ENCODE results near the gene FARS2. TPM values are rescaled to one million over a fixed set of nuclear protein-coding genes. Genes with fewer than 3 reads are reported as not detected.

The FARS2 gene
- total and polyA plus RNA-seq, 9 of the 15 experiments (the other 6 are each of a cell fraction or from before 2014, with no cell fraction given): 16.5 to 62.2 (median 27.0) TPM

DNA sequence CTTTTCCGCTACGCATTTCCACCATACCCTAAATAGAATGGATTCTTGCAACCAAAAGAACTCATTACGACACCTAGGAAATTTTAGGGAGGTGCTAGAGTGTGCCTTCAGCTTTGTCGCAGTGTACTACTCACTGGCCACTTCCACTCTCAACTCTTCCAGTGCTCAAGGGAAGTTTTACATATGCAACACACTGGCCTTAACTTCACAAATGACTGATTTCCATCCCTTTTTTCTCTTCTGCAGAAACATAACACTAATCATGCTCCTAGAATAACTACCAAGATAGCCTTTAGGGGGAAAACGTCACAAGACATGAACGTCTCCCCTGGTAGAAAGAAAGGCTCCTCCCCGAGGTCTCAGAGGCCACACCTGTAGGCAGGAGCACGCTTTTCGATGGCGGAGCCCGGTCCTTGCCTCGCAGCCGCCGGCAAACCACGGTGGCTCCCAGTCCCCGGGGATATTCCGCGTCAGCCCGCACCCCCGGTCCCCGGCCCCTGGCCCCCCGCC is 1.1 kb upstream of the FARS2 start (continued):
- TF ChIP-seq MBD1 (CRISPR knock-in tag; IDR thresholded peaks at IDR 0.05): no peak
- TF ChIP-seq POLR3A (IDR thresholded peaks at IDR 0.05; ENCODE audit: borderline replicate concordance, extremely low read depth, insufficient read depth, insufficient read length): no peak
- TF ChIP-seq ETS2 (tag; IDR thresholded peaks at IDR 0.05; ENCODE audit: borderline replicate concordance, poor library complexity, severe bottlenecking): no peak
- TF ChIP-seq LARP7 (IDR thresholded peaks at IDR 0.05): no peak
- TF ChIP-seq BHLHE40 (IDR thresholded peaks at IDR 0.05; ENCODE audit: low read length): peak; percentile 32; the same call in 1 of the 2 replicates
- 0 out of 2 replicates have a peak, but pooled peaks have one; percentile 53 for TF ChIP-seq MTA1 (IDR thresholded peaks at IDR 0.05; ENCODE audit: borderline replicate concordance)
- peak; percentile 95 for TF ChIP-seq SAP30 (IDR thresholded peaks at IDR 0.05; ENCODE audit: borderline replicate concordance, insufficient read depth, low read depth, low read length, poor library complexity, severe bottlenecking)
- TF ChIP-seq POLR2G (IDR thresholded peaks at IDR 0.05; ENCODE audit: low read depth, low read length): peak; percentile 59; the same call in 1 of the 2 replicates
- peak in 1 of 2 experiments; percentile 39; a peak in 1 of 4 replicates for TF ChIP-seq HDAC1 (IDR thresholded peaks at IDR 0.05)
- peak; percentile 34; the same call in 1 of the 2 replicates for TF ChIP-seq JUND (IDR thresholded peaks at IDR 0.05; ENCODE audit: borderline replicate concordance, low read depth, low read length)
- TF ChIP-seq JUND (tag; IDR thresholded peaks at IDR 0.05; ENCODE audit: borderline replicate concordance, low read depth, low read length): no peak
- peak; percentile 19 for TF ChIP-seq MTA3 (IDR thresholded peaks at IDR 0.05; ENCODE audit: borderline replicate concordance)
- TF ChIP-seq, protein P1, sequence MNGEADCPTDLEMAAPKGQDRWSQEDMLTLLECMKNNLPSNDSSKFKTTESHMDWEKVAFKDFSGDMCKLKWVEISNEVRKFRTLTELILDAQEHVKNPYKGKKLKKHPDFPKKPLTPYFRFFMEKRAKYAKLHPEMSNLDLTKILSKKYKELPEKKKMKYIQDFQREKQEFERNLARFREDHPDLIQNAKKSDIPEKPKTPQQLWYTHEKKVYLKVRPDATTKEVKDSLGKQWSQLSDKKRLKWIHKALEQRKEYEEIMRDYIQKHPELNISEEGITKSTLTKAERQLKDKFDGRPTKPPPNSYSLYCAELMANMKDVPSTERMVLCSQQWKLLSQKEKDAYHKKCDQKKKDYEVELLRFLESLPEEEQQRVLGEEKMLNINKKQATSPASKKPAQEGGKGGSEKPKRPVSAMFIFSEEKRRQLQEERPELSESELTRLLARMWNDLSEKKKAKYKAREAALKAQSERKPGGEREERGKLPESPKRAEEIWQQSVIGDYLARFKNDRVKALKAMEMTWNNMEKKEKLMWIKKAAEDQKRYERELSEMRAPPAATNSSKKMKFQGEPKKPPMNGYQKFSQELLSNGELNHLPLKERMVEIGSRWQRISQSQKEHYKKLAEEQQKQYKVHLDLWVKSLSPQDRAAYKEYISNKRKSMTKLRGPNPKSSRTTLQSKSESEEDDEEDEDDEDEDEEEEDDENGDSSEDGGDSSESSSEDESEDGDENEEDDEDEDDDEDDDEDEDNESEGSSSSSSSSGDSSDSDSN (IDR thresholded peaks at IDR 0.05; ENCODE audit: borderline replicate concordance in 1 of 2, low read depth in 2 of 2, low read length in 2 of 2): 0 out of 4 replicates have a peak, but pooled peaks of 1 of the 2 experiments have one; percentile 58
- peak; percentile 13 to 91; a peak in 3 of 4 replicates for TF ChIP-seq FOXK2 (conservative IDR thresholded peaks at IDR 0.05 in 1 of 2, IDR thresholded peaks at IDR 0.05 in 1 of 2; ENCODE audit: low read depth in 2 of 2)
- 0 out of 2 replicates have a peak, but pooled peaks have one; percentile 14 for TF ChIP-seq TARDBP (IDR thresholded peaks at IDR 0.05)
- 0 out of 2 replicates have a peak, but pooled peaks have one; percentile 9 for TF ChIP-seq SUPT5H (IDR thresholded peaks at IDR 0.05)
- TF ChIP-seq SP1 (CRISPR knock-in tag; IDR thresholded peaks at IDR 0.05): no peak
- TF ChIP-seq NR3C1 (CRISPR knock-in tag; IDR thresholded peaks at IDR 0.05): no peak
- TF ChIP-seq SIN3B (IDR thresholded peaks at IDR 0.05; ENCODE audit: low read depth): 0 out of 2 replicates have a peak, but pooled peaks have one; percentile 30
- peak; percentile 63 for TF ChIP-seq GTF2E2 (tag; IDR thresholded peaks at IDR 0.05)
- peak; percentile 71 for TF ChIP-seq TBP (optimal IDR thresholded peaks at IDR 0.05; ENCODE audit: low read depth, low read length)
- peak; percentile 13 for TF ChIP-seq EP400 (IDR thresholded peaks at IDR 0.05)
- TF ChIP-seq, protein P2, sequence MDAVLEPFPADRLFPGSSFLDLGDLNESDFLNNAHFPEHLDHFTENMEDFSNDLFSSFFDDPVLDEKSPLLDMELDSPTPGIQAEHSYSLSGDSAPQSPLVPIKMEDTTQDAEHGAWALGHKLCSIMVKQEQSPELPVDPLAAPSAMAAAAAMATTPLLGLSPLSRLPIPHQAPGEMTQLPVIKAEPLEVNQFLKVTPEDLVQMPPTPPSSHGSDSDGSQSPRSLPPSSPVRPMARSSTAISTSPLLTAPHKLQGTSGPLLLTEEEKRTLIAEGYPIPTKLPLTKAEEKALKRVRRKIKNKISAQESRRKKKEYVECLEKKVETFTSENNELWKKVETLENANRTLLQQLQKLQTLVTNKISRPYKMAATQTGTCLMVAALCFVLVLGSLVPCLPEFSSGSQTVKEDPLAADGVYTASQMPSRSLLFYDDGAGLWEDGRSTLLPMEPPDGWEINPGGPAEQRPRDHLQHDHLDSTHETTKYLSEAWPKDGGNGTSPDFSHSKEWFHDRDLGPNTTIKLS (IDR thresholded peaks at IDR 0.05; ENCODE audit: borderline replicate concordance, low read depth): 0 out of 2 replicates have a peak, but pooled peaks have one; percentile 18
